ENCODE results near the gene UFSP1.

UFSP1 gene

DNA sequence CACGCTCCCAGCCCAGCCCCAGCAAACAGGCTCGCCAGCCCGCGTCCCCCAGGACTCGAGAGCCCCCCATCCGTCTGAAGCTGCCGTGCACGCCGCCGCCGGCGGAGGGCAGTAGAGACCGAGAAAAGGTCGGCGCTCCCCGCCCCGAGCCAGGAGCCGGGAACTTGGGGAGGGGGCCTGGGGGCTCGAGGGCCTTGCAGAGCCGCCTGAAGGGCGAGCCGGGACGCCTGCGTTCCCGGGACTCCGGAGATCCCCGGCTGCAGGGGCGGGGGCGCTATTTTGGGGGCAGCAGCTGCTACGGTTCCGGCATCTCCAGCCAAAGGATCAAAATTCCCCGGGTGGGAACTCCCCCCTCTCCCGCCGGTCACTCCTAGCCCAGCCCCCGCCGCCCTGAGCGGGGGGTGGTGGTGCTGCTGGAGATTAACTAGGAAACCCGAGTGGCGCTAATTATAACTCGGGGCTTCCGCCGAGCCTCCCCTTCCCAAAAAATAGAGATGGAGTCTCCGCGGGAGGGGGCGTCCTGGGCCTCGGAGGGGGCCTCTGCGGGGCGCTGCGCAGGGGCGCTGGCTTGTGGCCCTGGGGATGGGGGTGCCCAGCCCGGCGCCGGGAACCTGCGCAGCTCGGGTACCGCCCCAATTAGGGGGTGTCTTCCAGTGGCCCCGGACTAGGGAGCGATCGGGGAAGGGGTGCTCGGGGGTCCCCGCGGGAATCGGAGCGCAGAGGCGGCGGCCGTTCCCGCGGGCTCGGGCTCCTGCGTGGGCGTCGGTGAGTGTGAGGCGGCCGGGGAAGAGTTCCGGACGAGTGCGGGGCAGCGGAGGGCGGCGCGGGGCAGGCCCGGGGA lies 5.6 kb upstream of the UFSP1 start:
- peak; percentile 72 for DNase-seq

DNA sequence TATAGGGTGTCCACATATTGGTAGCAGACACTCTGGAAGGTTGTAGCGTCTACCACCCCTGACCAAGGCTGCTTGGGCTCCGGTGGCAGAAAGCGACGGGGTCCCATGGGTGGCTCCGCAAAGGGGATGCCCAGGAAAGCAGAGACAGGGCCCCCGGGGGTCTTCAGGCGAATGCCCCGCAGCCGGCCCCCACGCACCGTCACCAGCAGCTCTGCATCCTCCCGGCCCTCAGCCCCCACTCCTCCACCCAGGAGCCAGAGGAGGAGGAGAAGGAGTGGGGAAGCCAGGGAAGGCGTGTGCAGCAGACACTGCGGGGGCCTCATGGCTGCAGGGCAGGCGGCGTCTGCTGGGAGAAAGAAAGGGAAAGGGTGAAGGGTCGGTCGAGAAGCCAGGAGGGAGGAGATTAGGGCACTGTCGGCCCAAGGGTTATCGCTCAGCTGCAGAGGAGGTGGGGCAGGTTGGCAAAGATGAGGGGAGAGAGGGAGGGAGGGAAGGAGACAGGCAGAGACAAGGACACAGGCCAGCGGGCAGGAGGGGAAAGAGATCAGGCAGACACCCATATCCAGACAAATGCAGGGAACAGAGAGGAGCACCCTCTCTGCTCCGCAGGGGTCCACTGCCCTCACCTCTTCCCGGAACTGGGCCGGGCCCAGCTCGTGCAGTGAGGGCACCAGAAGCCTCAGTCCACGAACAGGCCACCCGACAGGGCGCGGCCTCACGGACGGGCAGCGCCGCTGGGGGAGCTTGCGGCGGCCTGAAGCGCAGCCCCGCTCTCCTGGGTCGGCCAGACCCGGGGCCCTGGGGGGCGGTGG lies 4.6 kb upstream of the UFSP1 start:
- DNase-seq, result no peak

DNA sequence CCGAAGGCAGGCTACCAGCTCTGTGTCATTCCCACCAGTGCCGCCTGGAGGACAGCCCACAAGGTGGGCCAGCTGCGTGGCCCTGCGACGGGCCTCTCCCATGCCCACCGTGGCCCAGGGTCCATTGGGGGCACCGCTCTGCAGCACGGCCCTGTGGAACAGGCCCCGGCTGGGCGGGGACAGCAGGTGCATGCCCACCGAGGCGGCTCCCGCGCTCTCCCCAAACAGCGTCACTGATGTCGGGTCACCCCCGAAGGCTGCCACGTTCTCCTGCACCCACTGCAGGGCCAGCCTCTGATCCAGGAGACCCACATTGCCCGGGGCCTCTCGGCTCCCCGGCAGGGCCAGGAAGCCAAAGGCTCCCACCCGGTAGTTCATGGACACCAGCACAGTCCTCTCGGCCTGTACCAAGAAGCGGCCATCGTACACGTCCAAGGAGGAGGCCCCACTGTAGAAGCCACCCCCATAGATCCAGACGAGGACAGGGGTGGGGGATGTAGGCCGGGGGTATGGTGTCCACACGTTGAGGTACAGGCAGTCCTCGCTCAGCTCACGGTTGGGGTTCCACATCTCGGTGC lies 3.9 kb upstream of the UFSP1 start:
- no peak for DNase-seq

DNA sequence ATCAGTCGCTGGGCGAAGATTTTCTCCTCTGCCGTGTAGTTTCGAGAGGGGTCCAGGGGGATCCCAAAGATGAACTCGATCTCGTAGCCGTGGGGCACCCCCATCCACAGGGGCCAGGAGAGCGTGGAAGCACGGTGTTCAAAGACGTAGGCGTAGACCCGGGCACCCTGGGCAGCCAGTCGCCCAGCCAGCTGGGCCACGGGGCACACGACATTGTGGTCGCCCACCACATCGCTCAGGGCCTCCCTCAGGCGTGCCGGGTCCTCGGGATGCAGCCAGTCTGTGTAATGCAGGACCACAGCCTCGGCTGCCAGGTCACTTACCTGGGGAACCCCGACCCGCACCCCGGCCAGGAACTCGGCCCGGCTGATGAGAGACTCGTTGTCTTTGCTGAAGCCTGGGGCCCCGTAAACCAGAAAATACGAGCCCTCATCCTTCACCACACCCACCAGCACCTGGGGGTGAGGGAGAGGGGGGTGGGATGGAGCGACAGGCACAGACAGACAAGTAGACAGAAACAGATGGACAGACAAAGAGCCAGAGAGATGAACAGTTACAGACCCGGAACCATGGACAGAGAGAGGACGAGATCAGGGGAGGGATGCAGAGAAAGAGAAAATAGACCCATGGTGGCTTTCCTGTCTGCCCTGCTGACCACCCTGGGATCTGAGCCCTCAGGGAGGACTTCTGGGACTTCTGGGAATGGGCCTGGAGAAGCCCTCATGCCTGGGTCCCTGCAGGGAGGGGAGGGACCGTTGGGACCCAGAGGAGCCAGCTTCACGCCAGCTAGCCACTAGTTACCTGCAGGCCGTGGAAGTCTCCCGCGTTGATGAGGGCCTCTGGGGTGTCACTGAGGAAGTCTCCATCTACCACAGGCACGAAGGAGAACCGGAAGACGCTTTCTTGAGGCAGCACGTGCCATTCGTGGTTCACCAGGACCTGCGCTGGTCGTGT lies 3.1 kb upstream of the UFSP1 start:
- DNase-seq, result no peak

DNA sequence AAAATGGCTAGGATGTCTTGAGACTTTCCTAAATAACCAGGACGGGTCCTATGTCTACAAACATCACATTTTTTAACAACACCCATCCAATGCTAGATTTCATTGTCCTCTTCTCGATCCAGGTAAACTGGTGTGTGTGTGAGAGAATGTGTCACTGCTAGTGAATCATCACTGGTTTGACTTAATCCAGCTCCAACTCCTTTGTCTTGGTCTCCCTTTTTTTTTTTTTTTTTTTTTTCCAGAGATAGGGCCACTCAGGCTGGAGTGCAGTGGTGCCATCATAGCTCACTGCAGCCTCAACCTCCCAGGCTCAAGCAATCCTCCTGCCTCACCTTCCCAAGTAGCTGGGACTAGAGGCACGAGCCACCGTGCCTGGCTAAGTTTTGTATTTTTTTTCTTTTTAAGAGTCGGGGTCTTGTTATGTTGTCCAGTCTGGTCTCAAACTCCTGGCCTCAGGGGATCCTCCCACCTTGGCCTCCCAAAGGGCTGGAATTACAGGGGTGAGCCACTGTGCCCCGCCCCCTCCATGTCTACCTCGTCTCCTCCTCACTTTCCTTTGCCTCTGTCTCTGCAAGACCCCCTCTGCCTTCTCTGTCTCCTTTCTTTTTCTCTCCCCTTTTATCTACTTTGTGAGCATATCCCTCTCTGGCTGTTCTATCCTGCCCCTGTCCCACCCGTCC lies 2.2 kb upstream of the UFSP1 start:
- DNase-seq, result no peak

DNA sequence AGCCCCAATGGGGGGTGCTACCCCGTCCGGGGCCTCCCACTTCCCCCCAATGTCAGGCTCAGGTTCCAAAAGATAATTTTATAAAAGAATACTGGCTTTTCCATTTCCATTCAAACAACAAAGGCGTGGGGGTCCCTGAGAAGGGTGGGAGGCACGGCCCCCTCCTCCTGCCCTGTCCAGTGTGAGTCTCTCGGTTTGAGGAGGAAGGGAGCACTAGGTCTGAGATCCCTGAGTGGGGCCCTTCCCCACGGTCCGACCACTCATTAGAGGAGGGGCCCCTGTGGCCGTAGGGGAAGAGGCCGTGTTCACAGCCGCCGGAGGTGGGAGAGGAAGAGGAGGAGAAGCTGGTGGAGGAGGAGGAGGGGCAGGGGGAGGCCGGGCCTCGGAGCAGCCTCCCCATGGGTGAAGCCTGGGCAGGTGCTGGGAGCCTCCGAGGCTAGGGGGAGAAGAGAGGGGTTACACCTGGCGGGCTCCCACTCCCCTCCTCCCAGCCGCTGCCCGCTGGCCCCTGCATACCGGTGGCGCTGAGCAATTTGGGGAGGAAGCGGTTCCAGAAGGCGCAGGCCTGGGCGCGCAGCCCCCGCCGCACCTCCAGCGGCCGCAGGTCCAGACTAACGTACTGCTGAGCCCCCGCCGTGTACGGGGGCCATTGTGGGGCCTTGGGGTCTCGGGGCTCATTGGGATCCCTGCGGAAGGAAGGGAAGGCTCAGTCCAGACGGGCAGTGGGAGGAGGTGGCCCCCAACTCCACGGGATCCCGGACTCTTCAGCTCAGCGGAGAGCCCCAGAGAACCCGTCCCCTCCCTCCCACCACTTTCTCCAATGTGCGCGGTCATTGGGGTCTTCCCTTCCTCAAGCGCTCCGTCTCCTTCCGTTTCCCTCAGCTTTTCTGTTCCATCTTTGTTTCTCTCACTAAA lies 1.4 kb upstream of the UFSP1 start:
- DNase-seq, result no peak

DNA sequence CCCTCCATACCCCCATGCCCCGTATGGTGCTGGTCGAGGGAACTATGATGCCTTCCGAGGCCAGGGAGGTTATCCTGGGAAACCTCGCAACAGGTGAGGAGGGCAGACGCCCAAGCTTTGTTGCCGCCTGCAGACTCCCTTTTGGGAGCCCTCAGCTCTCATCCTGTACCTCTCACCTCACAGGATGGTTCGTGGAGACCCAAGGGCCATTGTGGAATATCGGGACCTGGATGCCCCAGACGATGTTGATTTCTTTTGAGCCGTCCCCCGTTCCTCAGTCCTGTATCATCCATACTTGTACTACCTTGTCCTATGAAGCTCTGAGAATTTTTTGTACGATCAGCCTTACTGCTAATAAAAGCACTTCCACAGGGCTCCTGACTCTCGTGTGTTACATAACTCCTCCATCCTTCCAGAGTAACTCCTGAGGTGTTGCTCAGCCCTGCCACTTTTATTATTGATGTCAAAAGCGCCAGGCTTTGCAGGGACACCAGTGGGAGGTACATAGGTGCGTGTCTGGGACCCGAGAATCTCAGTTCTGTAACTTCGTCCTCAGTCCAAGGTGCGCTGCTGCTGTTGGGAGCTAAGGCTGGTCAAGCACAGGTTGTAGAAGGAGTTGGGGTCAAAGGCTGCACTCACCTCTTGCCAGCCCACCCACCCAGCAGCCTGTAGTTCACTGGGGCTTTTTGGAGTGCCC lies 1.1 kb downstream of the UFSP1 start:
- no peak for DNase-seq

DNA sequence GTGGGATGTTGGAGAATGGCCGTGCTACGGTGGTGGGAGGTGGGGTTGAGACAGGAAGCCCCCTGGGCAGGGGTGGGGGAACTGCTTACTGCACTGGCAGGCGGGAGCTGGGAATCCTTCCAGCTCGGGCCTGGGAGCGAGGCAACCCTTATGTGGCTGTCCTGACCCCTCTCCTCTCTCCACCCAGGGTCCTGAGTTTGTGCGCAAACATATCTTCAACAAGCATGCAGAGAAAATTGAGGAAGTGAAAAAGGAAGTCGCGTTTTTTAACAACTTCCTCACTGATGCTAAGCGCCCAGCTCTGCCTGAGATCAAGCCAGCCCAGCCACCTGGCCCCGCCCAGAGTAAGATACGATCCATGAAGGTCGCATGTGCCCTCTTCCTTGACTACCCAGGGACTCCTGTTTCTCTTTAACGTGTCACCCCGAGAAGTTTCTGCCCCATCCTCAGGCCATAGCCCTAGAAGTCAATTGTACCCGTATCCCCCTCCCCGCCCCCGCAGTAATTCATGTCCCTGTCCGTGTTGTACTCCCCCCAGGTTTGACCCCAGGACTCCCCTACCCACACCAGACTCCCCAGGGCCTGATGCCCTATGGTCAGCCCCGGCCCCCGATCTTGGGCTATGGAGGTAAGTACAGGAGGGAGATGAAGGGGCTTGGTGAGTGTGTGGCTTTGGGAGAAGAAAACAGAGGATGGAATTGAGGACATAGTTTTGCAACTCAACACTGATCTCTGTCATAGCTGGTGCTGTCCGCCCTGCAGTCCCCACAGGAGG lies 1.8 kb downstream of the UFSP1 start:
- no peak for DNase-seq

DNA sequence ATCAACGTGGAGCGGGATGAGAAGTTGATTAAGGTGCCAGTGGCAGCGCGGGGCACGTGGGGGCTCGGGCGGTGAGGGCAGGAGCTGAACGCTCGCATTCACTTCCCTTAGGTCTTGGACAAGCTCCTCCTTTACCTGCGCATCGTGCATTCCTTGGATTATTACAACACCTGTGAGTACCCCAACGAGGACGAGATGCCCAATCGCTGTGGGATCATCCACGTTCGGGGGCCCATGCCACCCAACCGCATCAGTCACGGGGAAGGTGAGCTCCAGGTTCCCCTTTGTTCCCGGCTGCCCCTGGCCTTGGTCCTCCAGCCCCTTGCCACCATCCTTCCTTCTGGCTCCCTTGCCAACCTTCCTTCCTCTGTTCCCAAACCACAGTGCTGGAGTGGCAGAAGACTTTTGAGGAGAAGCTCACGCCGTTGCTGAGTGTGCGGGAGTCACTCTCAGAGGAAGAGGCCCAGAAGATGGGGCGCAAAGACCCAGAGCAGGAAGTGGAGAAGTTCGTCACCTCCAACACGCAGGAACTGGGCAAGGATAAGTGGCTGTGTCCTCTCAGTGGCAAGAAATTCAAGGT lies 2.5 kb downstream of the UFSP1 start:
- no peak for DNase-seq

DNA sequence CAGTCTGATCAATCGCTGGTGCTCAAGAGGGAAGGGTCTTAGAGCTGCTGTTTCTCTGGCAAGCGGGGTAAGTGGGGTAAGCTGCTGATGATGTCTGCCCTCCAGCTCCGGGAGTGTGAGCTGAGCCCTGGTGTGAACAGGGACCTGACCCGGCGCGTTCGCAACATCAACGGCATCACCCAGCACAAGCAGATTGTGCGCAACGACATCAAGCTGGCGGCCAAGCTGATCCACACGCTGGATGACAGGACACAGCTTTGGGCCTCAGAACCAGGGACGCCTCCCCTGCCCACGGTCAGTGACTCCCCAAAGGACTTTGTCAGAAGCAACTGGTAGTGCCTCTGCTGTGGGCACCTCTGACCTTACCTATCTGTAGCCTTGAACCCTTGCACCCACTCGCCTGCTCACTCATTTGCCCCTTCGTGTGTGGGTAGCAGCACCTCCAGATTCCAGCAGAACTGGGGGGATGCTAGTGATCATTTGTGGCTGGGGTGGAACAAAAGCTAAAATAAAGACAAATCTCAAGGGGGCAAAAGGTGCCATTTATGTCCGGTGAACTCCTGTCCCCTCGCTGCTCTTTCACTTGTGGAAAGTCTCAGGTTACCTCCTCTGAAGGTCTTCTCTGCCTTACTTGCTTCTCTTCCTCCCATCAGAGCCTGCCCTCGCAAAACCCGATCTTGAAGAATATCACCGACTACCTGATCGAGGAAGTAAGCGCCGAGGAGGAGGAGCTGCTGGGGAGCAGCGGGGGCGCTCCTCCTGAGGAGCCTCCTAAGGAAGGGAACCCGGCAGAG lies 3.2 kb downstream of the UFSP1 start:
- DNase-seq, result no peak

DNA sequence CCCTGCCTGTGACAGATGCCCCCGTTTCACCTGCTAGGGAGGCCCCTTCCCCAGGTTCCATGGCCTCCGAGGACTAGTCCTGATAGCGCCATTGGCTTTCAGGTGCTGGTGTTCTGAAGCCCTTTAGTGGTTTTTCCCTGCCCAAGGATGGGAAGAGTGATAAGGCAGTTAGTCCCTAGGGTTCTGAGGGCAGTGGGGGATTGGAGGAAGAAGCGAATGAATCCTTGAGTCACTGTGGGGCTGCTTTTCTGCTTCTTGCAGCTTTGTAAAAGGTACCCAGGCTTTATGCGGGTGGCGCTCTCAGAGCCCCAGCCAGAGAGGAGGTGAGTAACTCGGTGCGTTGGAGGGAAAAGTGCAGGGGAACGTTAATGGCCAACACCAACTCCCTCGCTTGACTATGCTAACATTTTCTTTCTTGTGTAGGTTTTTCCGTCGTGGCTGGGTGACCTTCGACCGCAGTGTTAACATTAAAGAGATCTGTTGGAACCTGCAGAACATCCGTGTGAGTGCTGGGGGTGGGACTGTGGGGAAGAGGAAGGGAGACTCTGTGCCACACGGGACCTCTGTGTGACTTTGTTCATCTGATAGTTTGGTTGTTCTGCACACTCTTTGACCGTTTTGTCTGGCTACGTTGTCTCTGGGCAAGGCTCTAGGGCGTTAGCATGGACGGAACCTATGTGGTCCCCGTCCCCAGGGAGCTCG lies 3.9 kb downstream of the UFSP1 start:
- no peak for DNase-seq

DNA sequence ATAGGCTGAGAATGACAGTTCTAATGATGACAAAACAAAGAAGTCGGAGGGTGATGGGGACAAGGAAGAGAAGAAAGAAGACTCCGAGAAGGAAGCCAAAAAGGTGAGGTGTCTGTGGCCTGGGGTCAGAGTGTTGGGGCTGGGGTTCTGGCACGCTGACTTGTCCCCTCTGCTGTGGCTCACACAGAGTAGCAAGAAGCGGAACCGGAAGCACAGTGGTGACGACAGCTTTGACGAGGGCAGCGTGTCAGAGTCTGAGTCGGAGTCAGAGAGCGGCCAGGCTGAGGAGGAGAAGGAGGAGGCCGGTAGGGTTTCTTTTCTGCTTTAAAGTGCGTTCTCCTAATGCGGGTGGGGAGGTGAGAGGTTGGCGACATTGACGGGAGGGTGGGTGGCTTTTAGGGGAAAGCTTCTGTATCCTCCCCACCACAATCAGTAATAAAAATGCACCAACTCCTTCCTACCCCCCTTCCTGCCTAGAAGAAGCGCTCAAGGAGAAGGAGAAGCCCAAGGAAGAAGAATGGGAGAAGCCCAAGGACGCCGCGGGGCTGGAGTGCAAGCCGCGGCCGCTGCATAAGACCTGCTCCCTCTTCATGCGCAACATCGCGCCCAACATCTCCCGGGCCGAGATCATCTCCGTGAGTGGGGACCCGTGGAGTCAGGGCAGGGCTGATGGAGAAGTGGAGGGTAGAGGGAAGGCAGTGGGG lies 4.6 kb downstream of the UFSP1 start:
- DNase-seq, result no peak

DNA sequence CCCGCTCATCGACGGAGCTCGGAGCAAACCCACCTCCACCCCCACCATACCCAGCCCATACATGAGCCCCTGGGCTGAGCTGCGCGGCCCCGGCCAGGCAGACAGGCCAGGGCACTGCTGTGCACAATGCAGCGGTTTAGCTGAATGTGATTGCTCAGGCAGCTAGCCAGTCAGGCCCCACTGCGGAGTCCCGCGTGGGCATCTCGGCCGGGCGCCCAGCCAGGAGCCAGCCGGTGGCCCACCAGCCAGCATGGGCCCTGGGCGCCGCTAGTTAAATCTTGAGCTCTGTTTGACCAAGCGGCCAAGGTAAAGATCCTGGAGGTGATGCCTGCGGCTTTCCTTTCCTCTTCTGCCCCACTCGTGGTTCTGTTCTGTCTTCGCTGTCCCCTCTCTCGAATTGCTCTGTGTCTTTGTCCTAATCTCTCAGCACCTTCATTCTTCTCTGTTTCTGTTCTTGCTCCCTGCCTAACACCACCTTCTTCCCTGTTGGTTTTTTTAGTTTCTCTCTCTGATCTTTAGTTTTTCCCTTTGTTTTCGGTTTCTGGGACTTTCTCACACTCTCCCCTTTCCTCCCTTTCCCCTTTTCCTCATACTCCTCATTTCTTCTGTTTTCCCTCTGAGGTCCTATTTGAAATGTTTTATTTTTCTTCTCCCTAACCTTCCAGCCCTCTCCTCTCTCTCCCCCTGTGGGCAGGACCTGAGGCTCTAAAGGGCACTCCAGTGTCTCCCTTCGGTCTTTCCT lies 6.6 kb downstream of the UFSP1 start:
- no peak for DNase-seq

DNA sequence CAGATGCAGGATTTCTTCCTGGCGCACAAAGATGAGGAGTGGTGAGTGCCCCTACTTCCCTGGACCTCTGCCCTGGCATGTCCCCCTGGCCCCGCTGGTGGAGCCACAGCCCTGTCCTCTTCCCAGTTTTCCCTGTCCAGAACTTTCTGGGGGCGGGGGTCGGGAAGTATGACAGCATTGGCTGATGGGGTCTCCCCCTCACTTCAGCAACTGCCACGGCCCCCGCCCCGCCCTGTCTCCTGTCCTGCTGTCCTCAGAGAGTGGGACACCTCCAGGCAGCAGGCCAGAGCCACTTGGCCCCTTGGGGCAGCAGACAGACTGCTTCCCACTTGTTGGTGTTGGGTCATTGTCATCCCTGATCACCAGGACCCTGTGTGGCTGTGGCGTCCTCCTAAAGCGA lies 7.3 kb downstream of the UFSP1 start:
- DNase-seq, result no peak

DNA sequence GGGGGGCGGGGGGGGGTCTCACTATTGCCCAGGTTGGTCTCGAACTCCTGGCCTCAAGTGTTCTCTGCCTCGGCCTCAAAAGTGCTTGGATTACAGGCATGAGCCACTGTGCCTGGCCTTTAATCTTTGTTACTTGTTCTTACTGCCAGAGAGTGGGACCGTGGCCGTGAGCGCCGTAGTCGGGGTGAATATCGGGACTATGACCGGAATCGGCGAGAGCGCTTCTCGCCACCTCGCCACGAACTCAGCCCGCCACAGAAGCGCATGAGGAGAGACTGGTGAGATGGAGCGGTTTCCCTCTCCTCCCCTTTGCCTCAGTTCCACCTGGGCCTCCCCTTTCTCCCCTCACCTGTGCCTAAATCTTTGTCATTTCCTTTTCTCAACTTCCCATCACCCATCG lies 8.4 kb downstream of the UFSP1 start:
- no peak for DNase-seq

DNA sequence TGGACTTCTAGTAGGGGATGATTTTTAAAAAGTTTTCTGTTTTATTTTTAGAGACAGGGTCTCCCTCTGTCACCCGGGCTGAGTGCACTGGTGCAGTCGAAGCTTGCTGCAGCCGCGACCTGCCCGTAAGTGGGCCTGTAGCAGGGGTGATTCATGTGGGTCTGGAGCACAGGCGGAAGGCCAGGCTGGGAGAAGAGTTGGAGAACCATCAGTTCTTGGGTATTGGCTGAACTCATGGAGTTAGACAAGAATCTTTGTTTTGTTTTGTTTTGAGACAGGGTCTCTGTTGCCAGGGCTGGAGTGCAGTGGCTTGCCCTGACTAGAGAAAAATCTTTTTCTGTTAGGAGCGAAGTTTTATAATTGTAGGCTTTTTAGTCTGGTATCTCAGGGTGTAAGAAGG lies 8.9 kb downstream of the UFSP1 start:
- no peak for DNase-seq

Data from NCI-H82 (cell line).